GM18520 (cell line): Measurements from ENCODE around the gene DBT.
"Not testable (repeated sequence)": the region's sequence is repeated elsewhere in the genome, so short reads cannot be mapped to it uniquely, and the experiment has no call there.

ENCODE experiments used
- ATAC-seq: cut with Tn5 transposase; IDR thresholded peaks from one replicate; pipeline ENCODE4 v1.9.1; 2021; ENCODE audit not compliant: unreplicated experiment

Gene DBT

GRCh38 chr1:100249537-100250257 is at the start of gene DBT:
Gene DBT, minus strand, starts transcription at chr1:100249834. Its CDS starts 14 bp downstream, at chr1:100249820.
- peak; percentile 100 for ATAC-seq

DNA sequence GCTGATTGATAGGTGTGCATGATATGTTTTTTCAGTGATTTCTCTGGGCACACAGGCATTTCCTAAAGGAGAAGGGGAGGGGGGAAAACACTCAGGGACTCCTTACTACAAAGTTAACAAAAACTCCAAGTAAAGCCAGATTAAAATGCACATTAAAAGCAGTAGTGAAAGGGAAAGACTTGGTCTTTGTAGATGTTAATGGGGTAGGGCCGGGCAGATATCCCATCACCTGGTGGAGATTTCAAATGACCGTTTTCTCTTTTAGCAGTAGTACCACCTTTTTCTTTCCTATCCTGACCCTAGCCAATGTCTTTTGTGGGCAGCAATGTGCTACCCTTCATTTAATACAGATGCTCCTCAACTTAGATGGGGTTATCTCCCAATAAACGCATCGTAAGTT is 48.9 kb upstream of the DBT start:
- ATAC-seq = no peak

GRCh38 chr1:100296997-100297396 is 47.4 kb upstream of the DBT start:
- ATAC-seq = not testable (repeated sequence)

DNA sequence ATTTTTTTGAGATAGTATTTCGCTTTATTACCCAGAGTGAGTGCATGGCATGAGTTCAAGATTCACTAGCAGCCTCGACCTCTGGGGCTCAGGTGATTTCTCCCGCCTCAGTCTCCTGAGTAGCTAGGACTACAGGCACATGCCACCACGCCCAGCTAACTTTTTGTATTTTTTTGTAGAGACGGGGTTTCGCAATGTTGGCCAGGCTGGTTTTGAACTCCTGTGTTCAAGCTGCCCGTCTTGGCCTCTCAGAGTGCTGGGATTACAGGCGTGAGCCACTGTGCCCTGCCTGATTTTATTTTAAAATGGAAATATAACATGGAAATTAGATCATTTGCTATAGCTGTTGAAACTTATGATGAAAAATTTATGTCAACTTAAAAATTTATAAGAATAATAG is 46.5 kb upstream of the DBT start:
- no peak for ATAC-seq

- no peak for ATAC-seq
Measured at GRCh38 chr1:100292711-100293110, 43.1 kb upstream of the DBT start.

GRCh38 chr1:100290291-100290690 is 40.7 kb upstream of the DBT start:
- no peak for ATAC-seq

GRCh38 chr1:100287162-100287561 is 37.5 kb upstream of the DBT start:
- no peak for ATAC-seq

GRCh38 chr1:100284591-100284990 is 35.0 kb upstream of the DBT start:
- ATAC-seq = no peak

DNA sequence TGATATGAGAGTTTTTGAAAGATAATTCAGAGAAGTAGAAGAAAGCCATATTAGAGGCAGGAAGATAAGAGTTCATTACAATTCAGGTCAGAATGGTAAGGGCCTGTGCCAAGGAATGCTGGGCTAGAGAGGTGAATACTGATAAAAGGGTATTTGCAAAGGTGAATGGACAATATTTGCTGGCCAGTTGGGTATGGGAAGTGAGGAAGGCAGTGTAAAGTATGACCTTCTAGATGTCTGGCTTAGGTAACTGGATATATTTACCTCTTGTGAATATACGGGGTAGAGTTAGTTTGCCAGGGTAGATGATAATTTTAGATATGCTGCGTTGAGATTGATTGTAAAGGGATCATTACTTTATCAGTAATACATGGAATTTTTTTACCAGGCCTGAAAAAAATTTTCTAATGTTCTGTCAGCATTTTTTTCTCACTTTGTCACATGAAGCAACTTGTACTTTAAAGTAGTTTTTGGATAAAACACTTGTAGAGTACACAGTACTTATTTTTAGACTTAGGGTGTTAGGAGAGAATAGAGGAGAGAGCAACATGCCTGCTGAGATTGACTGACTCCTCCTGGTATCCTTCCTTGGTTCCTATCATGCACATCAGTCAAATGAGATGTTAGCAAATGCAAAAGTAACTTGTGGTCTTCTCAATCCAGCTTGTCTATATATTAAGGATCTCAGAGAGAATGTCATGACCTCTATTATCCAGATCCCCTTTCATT is 30.5 kb upstream of the DBT start:
- no peak for ATAC-seq

GRCh38 chr1:100279358-100279923 is 29.8 kb upstream of the DBT start:
- no peak for ATAC-seq

DNA sequence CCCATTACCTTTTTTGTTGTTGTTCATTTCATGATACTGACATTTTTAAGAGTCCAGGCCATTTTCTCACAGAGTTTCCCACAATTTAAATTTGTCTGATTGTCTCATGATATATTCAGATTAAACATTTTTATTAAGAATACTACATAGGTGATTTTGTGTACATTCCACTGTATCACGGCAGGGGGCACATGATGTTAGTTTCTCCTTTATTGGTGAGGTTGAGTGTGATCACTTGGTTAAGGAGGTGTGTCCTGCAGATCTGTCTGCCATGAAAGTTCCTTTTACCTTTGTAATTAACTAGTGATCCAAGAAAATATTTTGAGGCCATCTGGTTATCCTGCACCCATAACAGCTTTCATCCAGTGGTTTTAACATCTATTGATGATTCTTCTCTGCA is 28.2 kb upstream of the DBT start:
- no peak for ATAC-seq

DNA sequence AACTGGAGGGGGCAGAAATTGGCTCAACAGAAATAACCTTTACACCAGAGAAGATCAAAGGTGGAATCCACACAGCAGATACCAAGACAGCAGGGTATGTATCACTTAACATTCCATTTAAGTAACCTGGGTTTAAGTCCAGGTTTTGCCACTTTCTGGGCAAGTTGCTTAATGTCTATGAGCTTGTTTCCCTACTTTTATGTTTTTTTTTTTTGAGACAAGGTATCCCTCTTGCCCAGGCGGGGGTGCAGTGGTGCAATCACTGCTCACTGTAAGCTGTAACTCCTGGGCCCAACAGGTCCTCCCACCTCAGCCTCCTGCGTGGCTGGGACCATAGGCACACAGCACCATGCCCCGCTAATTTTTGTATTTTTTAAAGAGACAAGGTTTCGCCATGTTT is 18.6 kb upstream of the DBT start:
- ATAC-seq = no peak

DNA sequence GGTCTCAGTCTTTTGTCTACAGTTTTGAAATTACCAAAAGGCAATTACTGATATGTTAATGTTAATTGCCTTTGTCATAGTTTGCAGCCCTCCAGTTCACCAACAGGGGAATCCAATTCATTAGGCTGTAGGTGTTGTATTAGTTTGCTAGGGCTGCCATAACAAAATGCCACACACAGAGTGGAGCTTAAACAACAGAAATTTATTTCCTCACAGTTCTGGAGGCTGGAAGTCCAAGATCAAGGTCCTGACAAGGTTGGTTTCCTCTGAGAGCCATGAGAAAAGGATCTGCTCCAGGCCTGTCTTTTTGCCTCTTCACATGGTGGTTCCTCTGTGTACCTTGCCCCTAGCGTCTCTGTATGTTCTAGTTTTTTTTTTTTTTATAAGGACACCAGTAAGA is 17.6 kb upstream of the DBT start:
- ATAC-seq = no peak

GRCh38 chr1:100266741-100267140 is 17.1 kb upstream of the DBT start:
- no peak for ATAC-seq

DNA sequence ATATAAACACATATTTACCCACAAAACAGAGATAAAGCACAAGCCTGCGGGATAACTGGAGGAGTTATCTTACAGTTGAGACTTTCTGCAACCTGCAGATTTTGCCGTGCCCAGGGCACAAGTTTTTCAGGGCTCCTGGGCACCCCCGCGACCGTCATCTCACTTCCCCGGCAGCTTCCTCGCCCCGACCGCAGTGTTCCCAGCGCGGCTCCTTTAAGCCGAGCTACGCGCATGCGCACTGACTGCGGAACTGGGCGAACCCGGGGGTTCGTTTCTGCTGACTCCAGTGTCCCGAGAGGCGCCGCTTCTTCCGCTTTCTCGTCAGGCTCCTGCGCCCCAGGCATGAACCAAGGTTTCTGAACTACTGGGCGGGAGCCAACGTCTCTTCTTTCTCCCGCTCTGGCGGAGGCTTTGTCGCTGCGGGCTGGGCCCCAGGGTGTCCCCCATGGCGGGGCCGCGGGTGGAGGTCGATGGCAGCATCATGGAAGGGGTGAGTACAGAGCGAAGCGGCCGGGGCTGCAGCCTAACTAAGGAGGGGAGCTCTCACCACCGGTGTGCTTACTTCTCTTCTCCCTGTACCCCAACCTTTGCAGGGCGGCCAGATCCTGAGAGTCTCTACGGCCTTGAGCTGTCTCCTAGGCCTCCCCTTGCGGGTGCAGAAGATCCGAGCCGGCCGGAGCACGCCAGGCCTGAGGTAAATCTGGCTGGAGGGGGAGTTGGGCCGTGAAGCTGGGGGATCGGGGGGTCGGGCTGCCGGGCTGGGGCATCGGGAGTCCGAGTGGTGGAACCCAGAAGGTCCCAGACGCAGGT is 16.5 kb upstream of the DBT start, which contains the start of gene RTCA:
TSS of gene RTCA (plus strand) at position 286 of the 810 bp plus-strand sequence. CDS start at position 446, 160 bp downstream.
- ATAC-seq = peak; percentile 98

DNA sequence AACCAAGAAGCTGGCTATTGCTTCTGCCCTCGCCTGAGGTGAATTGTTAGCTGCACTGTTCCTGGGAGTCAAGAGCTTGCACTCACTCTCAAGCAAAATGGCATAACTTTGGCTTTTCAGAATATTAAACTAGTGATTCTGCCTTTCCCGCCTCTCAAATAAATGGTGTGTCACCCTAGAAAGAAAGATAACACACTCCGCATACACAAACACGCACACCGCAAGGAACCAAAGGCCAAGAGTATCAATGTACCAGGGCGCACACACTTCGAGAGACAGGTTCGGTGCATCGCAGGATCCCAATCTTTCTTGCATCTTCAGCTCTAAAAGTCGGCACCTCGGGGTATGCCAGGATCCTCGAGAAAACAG is 15.9 kb upstream of the DBT start:
- ATAC-seq = peak; percentile 8

GRCh38 chr1:100264081-100264480 is 14.4 kb upstream of the DBT start:
- ATAC-seq = not testable (repeated sequence)

- ATAC-seq = no peak
Measured at GRCh38 chr1:100261686-100262085, 12.1 kb upstream of the DBT start.

DNA sequence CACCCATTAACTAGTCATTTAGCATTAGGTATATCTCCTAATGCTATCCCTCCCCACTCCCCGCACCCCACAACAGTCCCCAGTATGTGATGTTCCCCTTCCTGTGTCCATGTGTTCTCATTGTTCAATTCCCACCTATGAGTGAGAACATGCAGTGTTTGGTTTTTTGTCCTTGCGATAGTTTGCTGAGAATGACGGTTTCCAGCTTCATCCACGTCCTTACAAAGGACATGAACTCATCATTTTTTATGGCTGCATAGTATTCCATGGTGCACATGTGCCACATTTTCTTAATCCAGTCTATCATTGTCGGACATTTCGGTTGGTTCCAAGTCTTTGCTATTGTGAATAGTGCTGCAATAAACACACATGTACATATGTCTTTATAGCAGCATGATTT is 8.8 kb upstream of the DBT start:
- ATAC-seq = not testable (repeated sequence)

GRCh38 chr1:100256273-100256672 is 6.6 kb upstream of the DBT start:
- ATAC-seq = not testable (repeated sequence)

DNA sequence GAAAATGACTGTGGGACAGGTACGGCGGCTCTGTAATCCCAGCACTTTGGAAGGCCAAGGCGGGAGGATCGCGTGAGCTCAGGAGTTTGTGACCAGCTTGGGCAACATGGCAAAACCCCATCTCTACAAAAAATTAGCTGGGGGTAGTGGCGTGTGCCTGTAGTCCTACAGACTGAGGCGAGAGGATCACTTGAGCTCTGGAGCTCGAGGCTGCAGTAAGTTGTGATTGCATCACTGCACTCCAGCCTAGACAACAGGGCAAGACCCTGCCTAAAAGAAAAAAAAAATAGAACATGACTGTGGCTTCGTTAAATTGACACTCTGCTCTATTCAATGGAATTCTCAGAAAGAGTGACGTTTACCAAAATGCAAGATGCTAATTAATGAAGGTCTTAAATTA is 3.9 kb upstream of the DBT start:
- no peak for ATAC-seq
